ENCODE measurements around the gene PLS1. TPM values are rescaled to one million over a fixed set of nuclear protein-coding genes. Genes with fewer than 3 reads are reported as not detected.
A peak's percentile ranks its signal among the peaks of the same experiment; 100 is the strongest.

Gene PLS1
- total RNA-seq, 1 donor from 2014 or later, result 22.5 TPM

DNA sequence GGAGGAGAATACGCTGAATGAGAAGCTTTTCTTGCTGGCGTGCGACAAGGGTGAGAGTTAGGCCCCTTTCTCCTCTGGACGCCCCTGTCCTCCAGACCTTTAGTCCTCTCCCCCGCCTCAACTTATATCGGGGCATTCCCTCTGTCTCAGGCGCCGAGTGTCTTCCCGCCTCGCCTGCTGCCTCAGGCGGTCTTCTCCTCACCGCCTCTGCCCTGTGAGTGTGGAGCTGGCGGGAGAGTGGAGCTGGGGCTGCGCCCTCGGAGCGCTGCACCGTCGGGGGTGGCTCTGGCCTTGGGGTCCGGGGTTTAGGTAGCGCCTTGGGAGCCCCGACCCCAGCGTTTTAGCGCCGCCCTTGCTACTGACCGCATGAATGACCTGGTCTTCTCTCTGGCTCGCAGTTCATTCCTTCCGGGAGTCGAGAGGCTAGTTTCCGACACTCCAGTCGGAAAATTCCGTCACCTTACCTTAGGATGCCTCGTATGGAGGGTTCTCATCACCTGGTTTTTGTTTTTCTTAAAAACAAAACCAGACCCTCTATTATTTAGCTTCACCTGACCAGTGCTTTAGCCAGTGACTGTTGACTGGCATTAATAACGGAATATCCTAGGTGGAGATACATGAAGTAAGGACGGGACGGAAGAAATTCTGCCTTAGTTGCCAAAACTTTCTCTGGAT is 128.6 kb downstream of the PLS1 start:
- Histone ChIP-seq H3F3A (ENCODE audit: low read depth) (peaks cover 19% of the 10 kb centered on the region), H3K9ac (peak overlapping the region; percentile 54), H3K4me1 (peaks cover 11% of the 10 kb centered on the region), H3K4me3 (peak overlapping the region; percentile 81), H3K27ac (peak overlapping the region; percentile 98), H4K20me1 (ENCODE audit: low read depth) (peaks cover 7% of the 10 kb centered on the region), H3K27me3 (no peaks in the 10 kb centered on the region), H2AFZ (replicated peaks) (peak overlapping the region; percentile 75), H3K9me3 (ENCODE audit: low read depth) (no peaks in the 10 kb centered on the region), H3K79me2 (ENCODE audit: low read depth) (peaks cover 33% of the 10 kb centered on the region), H3K36me3 (no peaks in the 10 kb centered on the region), H3K4me2 (peak overlapping the region; percentile 90)
- Mint-ChIP-seq H3K4me1 (peaks cover 19% of the 10 kb centered on the region), H3K36me3 (peaks cover 5% of the 10 kb centered on the region), H3K9me3 (peaks cover 6% of the 10 kb centered on the region), H3K27me3 (ENCODE audit: insufficient read depth, low read depth) (no peaks in the 10 kb centered on the region), H3K27ac (peak overlapping the region; percentile 92), H3K4me3 (peak overlapping the region; percentile 95)
- no peak for TF ChIP-seq EZH2 (IDR thresholded peaks at IDR 0.05)
- TF ChIP-seq, protein P1, sequence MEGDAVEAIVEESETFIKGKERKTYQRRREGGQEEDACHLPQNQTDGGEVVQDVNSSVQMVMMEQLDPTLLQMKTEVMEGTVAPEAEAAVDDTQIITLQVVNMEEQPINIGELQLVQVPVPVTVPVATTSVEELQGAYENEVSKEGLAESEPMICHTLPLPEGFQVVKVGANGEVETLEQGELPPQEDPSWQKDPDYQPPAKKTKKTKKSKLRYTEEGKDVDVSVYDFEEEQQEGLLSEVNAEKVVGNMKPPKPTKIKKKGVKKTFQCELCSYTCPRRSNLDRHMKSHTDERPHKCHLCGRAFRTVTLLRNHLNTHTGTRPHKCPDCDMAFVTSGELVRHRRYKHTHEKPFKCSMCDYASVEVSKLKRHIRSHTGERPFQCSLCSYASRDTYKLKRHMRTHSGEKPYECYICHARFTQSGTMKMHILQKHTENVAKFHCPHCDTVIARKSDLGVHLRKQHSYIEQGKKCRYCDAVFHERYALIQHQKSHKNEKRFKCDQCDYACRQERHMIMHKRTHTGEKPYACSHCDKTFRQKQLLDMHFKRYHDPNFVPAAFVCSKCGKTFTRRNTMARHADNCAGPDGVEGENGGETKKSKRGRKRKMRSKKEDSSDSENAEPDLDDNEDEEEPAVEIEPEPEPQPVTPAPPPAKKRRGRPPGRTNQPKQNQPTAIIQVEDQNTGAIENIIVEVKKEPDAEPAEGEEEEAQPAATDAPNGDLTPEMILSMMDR (IDR thresholded peaks at IDR 0.05), result peak; percentile 30
- DNase-seq (ENCODE audit: low spot score), result peak; percentile 84

DNA sequence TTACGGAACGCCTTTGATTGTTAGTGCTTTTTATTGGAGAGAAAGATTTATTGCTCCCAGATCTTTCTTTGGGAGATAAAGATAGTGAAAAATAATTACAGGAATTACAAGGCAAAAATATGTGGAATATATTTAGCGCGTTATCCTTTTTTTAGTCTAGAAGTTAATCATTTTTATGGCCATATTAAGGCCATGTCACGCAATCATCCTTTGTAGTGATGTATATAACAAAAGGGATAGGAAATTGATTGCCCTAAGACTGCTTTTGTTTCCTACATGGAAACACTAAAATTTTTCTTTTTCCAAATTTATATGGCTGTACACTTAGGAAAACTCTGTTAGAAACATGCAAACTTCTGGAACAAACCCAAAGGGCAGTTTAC is 129.2 kb downstream of the PLS1 start:
- peak overlapping the region; percentile 92 for H3K27ac Mint-ChIP-seq
- Histone ChIP-seq H3K4me1 (peaks cover 11% of the 10 kb centered on the region), H3K79me2 (ENCODE audit: low read depth) (peaks cover 38% of the 10 kb centered on the region), H3F3A (ENCODE audit: low read depth) (peaks cover 19% of the 10 kb centered on the region), H3K9me3 (ENCODE audit: low read depth) (no peaks in the 10 kb centered on the region), H2AFZ (replicated peaks) (peak overlapping the region; percentile 75), H3K27me3 (no peaks in the 10 kb centered on the region), H3K27ac (no peak overlapping the region), H4K20me1 (ENCODE audit: low read depth) (peaks cover 7% of the 10 kb centered on the region), H3K9ac (peak overlapping the region; percentile 54), H3K4me3 (peak overlapping the region; percentile 81), H3K4me2 (peak overlapping the region; percentile 90), H3K36me3 (no peaks in the 10 kb centered on the region)
- TF ChIP-seq EZH2 (IDR thresholded peaks at IDR 0.05) (no peak), EZH2phosphoT487 (IDR thresholded peaks at IDR 0.05) (no peak)
- TF ChIP-seq, protein P1 (IDR thresholded peaks at IDR 0.05), result no peak
- H3K27me3 Mint-ChIP-seq (ENCODE audit: insufficient read depth, low read depth), result no peaks in the 10 kb centered on the region
- H3K4me3 Mint-ChIP-seq, result peak overlapping the region; percentile 95
- peaks cover 6% of the 10 kb centered on the region for H3K9me3 Mint-ChIP-seq
- H3K36me3 Mint-ChIP-seq, result peaks cover 5% of the 10 kb centered on the region
- peaks cover 19% of the 10 kb centered on the region for H3K4me1 Mint-ChIP-seq
- no peak for DNase-seq (ENCODE audit: low spot score)

DNA sequence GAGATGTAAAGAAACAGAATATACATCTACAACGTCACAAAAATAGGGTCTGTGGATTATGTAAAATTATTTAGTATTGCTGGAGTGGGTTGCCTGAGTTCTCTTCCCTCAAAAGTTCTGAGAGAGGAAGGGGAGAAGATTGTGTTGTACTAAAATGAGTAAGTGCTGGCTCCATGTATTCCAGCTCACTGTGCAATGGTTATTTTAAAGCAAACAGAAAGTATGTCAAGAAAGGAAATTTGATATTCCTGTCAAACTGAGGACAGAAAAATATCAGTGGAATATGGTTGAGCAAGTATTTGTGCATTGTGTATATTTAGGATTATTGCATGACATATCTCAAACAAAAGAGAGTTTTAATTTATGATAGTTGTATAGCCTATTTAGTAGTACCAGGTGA is 129.8 kb downstream of the PLS1 start:
- H3K4me1 Mint-ChIP-seq, result peaks cover 19% of the 10 kb centered on the region
- peaks cover 19% of the 10 kb centered on the region for H3F3A ChIP-seq (ENCODE audit: low read depth)
- H3K27ac Mint-ChIP-seq, result no peak overlapping the region
- no peak for DNase-seq (ENCODE audit: low spot score)
- H3K4me1 ChIP-seq, result peaks cover 11% of the 10 kb centered on the region
- H4K20me1 ChIP-seq (ENCODE audit: low read depth), result peaks cover 7% of the 10 kb centered on the region
- no peaks in the 10 kb centered on the region for H3K27me3 Mint-ChIP-seq (ENCODE audit: insufficient read depth, low read depth)
- no peaks in the 10 kb centered on the region for H3K36me3 ChIP-seq
- no peaks in the 10 kb centered on the region for H3K27me3 ChIP-seq
- H3K9me3 ChIP-seq (ENCODE audit: low read depth), result no peaks in the 10 kb centered on the region
- peak overlapping the region; percentile 72 for H3K4me3 Mint-ChIP-seq
- H3K4me3 ChIP-seq, result no peak overlapping the region
- TF ChIP-seq EZH2 (IDR thresholded peaks at IDR 0.05), result no peak
- TF ChIP-seq EZH2phosphoT487 (IDR thresholded peaks at IDR 0.05), result no peak
- TF ChIP-seq, protein P1 (IDR thresholded peaks at IDR 0.05), result no peak
- peaks cover 6% of the 10 kb centered on the region for H3K9me3 Mint-ChIP-seq
- no peak overlapping the region for H3K9ac ChIP-seq
- H3K4me2 ChIP-seq, result peak overlapping the region; percentile 90
- peaks cover 5% of the 10 kb centered on the region for H3K36me3 Mint-ChIP-seq
- no peak overlapping the region for H2AFZ ChIP-seq (replicated peaks)
- no peak overlapping the region for H3K27ac ChIP-seq
- H3K79me2 ChIP-seq (ENCODE audit: low read depth), result peaks cover 44% of the 10 kb centered on the region

Measured in neural progenitor cell (in vitro differentiated cells).